GM21390 (cell line): ENCODE measurements around the gene ITGB8.

ENCODE experiments used
- ATAC-seq: cut with Tn5 transposase; IDR thresholded peaks from one replicate; pipeline ENCODE4 v1.9.1; 2021; ENCODE audit not compliant: unreplicated experiment

Gene ITGB8

GRCh38 chr7:20331910-20332813 lies 1.5 kb downstream of the ITGB8 start:
- ATAC-seq: no peak

DNA sequence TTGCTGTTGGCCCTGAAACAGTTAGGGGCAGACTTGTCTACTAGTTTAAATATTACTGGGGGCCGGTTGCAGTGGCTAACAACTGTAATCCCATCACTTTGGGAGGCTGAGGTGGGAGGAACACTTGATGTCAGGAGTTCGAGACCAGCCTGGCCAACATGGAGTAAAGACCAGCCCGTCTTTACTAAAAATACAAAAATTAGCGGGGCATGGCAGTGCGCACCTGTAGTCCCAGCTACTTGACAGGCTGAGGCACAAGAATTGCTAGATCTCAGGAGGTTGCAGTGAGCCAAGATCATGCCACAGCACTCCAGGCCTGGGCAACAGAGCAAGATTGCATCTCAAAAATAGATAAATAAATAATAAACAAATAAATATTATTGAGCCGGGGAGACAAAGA lies 7.6 kb downstream of the ITGB8 start:
- no peak for ATAC-seq

DNA sequence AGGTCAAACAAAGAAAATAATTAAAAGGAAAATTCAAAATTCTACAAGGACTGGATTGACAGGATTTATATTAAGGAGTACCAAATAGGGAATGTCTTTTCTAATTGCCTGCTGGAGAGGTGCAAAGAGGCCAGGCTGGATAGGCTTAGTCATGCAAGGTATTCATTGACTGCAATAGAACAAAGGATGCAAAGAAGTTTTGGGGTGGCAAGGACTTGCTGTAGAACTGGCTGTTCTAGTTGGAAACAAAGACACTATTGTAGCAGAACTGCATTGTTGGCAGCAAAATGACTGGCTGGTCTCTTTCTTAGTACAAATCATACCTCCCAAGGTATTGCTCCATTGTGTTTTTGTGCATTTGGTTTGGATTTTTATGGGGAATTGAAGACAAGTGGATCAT lies 10.1 kb downstream of the ITGB8 start:
- ATAC-seq: no peak

DNA sequence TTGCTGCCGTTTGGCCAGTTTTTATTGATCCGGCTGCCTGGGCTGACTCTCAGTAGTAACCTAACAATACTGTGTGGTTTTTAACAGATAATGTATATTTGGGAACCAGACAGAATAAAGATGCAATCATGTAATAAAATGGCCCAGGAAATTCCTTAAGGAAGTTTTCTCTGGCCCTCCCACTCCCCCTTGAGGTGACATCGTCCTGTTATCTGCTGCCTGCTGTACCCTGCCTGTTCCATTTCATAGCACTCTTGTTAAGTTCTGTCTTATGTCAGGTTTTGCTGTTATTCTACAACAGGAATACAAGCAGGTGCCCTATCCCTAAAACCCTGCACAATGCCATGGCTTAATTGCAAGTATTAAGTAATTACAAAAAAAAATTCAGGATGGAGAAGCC lies 12.5 kb downstream of the ITGB8 start:
- no peak for ATAC-seq

DNA sequence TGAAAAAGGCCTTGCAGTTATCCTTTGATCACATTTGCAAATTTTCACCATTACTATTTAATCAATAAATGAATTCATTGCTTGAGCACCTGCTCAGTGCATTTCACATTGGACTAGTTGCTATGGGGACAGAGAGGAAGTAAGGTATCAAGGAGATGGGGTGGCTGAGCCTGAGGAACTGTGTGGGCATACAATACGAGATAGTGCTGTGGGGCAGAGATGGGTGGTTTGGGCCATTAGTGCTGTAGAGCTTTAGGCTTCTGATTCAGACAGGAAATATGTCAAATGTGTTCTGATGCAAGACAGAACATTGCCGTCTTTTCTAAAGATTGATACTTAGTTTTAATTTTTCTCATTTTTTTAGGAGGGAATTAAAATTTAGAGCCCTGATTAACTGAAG lies 13.2 kb downstream of the ITGB8 start:
- ATAC-seq: no peak

GRCh38 chr7:20344396-20344795 lies 13.7 kb downstream of the ITGB8 start:
- ATAC-seq: no peak

DNA sequence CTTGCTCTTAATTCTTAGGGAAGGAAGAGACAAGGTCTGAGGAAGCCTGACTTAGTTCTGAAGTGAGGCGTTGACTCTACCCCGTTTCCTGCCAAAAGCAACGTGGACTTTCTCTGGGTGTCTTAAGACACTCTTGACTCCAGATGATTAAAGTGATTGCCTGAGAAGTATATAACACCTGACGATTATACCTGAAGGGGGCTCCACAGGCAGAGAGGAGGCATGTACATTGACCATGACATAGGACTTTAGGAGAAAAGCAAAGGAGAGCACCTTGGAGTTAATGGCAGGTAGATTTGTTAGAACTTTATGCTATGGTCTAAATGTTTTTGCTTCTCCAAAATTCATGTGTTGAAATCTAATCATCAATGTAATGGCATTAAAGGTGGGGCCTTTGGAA lies 15.9 kb downstream of the ITGB8 start:
- no peak for ATAC-seq

GRCh38 chr7:20347680-20348079 lies 17.0 kb downstream of the ITGB8 start:
- ATAC-seq: no peak

- ATAC-seq: no peak
Observed at GRCh38 chr7:20348125-20348807, 17.6 kb downstream of the ITGB8 start.

DNA sequence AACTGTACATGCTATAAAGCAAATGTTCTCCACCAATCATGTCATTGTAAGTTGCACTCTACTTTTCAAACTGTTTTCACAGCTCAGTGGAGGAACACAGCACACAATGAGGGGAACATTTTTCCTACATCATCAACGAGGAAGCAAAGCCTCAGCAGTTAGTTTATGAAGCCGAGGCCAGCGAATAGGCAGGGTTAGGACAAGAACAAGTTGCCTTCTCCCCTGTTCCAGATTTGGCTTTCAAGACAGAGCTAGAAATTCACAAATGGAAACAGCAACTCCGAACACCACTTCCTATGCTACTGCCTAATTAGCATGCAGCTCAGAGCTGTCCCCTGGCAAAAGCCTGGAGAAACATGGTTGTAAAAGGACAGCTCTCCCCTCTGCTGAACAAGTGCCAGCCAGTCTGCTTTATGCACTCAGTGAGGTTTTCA lies 19.8 kb downstream of the ITGB8 start:
- ATAC-seq: no peak

DNA sequence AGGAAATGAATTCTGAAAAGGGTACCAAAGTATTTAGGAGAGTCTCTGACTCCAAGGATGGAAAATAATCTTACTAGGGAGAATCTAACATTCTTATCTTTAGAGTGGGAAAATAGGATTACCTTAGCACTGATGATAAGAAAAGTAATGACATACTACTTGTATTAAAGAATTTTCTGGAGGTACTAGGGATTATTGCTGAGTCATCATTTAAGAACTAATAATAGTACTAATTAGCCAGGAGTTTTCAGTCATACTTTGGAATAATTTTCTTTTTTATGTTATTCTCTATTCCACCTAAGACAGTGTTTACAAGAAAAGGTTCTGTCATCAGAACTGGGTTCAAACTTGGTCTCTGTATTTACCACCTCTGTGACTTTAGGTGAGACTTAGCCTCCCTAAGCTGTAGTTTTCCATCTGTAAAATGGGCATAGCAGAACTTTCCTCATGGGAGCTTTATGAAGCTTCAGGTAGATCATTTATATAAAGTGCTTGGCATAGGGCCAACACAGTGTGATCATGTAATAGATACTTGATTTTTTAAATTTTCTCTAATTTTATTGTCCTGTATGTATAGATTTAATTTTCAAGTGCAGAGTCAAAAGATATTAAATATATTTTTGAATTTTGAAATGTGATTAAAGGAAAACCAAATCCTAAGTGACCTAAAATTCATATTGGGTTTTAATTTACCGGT lies 20.4 kb downstream of the ITGB8 start:
- no peak for ATAC-seq

- ATAC-seq: no peak
Observed at GRCh38 chr7:20351901-20352300, 21.2 kb downstream of the ITGB8 start.

- ATAC-seq: no peak
Observed at GRCh38 chr7:20352573-20353306, 22.0 kb downstream of the ITGB8 start.

GRCh38 chr7:20354610-20355528 lies 24.2 kb downstream of the ITGB8 start:
- no peak for ATAC-seq

DNA sequence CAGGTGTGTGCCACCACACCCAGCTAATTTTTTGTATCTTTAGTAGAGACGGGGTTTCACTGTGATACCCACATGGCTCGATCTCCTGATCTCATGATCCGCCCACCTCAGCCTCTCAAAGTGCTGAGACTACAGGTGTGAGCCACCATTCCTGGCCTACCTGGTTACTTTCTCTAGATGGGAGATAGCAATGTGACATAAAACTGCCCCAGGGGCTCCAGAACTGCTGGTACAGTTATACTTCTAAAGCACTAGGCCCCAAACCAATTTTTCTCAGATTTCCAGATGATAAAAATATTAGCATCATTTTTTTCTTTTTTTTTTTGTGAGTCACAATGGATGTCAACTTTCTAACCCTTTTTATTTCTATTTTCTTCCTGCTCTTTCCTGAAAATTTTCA lies 27.4 kb downstream of the ITGB8 start:
- no peak for ATAC-seq

DNA sequence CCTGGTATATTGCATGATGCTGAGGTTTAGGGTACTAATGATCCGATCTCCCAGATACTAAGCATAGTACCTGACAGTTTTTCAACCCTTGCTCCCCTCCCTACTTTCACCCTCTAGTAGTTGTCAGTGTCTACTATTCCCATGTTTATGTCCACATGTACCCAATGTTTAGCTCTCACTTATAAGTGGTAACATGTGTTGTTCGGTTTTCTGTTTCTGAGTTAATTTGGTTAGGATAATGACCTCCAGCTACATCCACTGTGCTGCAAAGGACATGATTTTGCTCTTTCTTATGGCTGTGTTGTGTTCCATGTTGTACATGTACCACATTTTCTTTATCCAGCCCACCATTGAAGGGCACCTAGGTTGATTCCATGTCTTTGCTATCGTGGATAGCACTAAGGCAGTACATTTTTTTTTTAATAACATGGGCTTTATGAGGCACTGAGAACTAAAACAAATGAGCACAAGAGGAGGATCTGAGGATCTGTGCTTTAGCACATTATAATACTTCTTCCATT lies 28.1 kb downstream of the ITGB8 start:
- ATAC-seq: no peak

DNA sequence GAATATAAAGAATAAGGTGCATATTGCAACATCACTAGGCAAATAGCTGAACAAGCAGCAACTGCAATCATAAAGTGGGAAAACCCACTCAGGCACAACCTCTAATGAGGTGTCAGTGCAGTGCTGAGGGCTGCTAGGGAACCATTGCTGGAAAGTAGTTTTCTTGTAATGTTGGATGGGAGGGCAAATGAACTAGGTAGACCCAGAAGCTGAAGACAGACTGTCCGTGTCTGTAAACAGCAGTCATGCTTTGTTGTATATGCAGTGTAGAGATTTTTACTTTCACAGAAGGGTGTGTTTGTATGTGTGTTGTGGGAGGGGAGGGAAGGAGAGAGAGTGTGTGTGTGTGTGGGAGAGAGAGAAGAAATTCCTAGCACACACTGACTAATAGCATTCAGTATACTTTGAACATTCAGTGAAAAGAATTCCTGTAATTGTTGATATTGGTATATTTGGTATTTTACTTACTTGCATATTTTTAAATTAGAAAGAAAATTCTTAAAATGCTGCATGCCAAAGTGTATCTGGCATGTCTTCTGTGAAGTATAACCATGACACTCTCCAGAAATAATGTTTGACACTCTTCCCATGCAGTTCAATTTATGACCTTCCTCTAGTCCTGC lies 28.8 kb downstream of the ITGB8 start:
- ATAC-seq: no peak

GRCh38 chr7:20362574-20363253 lies 32.0 kb downstream of the ITGB8 start:
- ATAC-seq: no peak
